ENCODE measurements around the gene MRPL34.

- TF ChIP-seq CTCF (IDR thresholded peaks at IDR 0.05; ENCODE audit: low read depth, low read length) (no peak), EZH2phosphoT487 (IDR thresholded peaks at IDR 0.05; ENCODE audit: low read depth) (no peak)
Measured at GRCh38 chr19:17341845-17342244, 36.2 kb downstream of the MRPL34 start.
